GM21723 (cell line): ENCODE results near the gene XXYLT1.
"Not testable (repeated sequence)": the region's sequence is repeated elsewhere in the genome, so short reads cannot be mapped to it uniquely, and the experiment has no call there.

Source experiments
- ATAC-seq: cut with Tn5 transposase; IDR thresholded peaks from one replicate; pipeline ENCODE4 v1.9.1; 2021; ENCODE audit warnings: mild to moderate bottlenecking, moderate library complexity; ENCODE audit not compliant: unreplicated experiment

Gene XXYLT1

GRCh38 chr3:195228886-195229285, 42.1 kb downstream of the XXYLT1 start:
- not testable (repeated sequence) for ATAC-seq

DNA sequence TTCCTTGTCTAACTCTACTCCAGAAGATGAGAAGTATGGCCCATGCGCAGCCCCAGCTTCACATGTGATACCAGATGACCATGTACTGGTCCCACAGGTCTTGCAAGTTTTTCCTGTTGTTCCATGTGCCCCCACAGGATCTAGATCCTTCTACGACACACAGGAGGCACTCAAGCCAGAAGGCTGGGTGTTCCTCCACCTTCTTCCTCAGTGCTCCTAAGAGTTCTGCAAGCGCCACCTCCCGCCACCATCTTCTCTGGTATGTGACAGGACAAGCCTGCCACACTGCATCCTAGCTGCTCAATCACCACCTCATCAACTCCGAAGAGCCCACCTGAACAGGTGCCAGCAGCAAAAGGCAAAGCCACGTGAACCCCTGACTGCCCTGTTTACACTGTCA, 43.1 kb downstream of the XXYLT1 start:
- no peak for ATAC-seq

GRCh38 chr3:195226900-195227447, 44.0 kb downstream of the XXYLT1 start:
- no peak for ATAC-seq

GRCh38 chr3:195226445-195226844, 44.5 kb downstream of the XXYLT1 start:
- no peak for ATAC-seq

DNA sequence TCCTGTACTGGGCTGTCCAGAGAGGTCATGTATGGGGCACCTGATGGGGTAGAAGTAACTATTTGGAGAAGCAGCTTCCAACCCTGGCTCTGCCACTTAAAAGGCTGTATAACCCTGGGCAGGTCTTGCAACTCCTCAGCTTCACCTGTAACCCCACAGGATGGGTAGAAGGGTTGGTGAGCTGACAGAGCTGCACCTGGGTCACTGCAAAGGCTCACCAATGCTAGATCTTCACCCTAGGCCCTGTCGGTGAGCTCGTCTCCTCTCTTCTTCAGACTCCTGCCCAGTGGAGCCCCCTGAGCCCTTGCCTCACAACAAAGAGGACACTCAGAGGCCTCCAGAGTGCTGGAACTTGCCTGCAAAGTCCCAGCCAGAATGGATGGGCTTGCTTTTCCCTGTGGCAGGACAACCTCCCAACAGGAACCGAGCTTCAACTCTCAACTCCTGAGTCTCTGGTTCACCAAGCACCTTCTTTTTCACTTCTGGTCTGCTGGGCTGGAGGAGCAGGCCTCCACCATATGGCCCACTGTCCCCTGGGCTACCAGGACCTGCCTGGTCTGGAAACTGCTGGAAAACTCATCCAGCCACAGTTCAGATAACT, 45.9 kb downstream of the XXYLT1 start:
- no peak for ATAC-seq

- ATAC-seq: no peak
Observed at GRCh38 chr3:195224156-195224979, 46.6 kb downstream of the XXYLT1 start.

DNA sequence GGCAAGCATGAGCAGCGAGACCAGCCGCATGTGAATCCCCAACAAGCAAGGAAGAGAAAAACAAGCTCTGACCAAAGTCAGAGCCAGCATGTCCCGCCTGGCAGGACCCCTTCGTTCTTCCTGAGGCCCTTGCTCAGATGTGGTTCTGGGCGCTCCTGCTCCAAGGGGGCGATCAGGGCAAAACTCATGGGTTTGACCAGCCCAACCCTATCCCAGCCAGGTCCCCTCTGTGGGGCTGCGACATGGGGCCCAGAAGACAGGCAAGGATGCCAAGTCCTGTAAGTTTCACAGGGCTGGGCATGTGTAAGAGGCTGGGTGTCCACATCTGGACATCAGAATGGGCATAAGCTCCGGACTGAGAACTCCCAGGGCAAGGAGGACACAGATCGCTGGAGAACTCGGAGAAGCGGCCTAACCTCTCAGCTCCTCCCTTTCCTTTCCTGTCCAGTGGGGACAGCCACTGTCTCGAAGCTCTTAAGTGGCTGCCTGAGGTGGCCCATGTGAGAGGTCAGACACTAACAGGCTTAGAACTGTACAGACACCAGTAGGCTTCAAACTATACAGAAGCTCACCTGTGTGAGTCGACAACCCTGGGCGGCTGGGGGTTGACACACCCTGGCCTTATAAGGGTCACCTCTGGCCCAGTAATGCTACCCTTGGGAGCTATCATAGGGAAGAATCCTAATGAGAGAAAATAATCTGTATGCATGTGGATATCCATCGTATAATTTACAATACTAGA, 48.9 kb downstream of the XXYLT1 start:
- no peak for ATAC-seq

GRCh38 chr3:195221015-195221853, 49.7 kb downstream of the XXYLT1 start:
- no peak for ATAC-seq

DNA sequence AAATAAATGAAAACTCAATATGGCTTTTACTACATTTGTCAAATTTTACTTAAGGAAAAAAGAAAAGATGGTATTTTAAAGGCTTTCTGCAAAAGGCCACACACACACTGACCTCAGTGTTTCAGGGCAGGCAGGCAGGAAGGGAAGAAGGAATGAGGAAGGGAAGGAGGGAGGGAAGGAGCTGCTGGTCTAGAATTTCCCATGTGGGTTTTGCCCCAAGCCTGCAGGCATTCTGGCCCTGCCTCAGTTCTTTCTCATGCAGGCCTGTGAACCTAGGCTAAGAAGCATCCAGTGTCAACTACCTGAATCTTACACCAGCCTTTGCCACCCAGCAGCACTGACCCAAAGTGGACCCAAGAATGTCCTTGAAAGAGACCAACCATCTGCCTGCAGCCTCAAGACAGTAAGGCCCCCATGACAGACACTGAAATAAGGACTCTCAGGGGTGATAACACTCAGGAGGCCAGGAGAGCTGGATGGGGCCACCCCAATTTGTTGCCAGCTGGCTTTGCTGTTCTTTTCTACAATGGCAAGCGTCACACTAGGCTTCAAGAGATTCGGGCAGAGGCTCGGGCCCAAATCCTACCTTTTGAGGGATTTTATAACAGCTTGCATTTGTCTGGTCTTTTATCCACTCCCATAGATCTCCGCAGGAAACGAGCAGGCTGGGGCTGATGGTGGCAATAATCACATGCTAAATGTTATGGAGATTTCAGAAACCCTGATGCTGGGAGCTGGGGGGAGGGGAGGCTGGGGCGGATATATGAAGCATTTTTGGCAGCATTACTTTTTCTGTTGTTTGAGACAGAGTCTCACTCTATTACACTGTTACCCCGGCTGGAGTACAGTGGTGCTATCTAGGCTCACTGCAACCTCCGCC, 51.4 kb downstream of the XXYLT1 start:
- no peak for ATAC-seq

DNA sequence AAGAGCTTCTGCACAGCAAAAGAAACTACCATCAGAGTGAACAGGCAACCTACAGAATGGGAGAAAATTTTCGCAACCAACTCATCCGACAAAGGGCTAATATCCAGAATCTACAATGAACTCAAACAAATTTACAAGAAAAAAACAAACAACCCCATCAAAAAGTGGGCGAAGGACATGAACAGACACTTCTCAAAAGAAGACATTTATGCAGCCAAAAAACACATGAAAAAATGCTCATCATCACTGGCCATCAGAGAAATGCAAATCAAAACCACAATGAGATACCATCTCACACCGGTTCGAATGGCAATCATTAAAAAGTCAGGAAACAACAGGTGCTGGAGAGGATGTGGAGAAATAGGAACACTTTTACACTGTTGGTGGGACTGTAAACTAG, 52.6 kb downstream of the XXYLT1 start:
- ATAC-seq: not testable (repeated sequence)

DNA sequence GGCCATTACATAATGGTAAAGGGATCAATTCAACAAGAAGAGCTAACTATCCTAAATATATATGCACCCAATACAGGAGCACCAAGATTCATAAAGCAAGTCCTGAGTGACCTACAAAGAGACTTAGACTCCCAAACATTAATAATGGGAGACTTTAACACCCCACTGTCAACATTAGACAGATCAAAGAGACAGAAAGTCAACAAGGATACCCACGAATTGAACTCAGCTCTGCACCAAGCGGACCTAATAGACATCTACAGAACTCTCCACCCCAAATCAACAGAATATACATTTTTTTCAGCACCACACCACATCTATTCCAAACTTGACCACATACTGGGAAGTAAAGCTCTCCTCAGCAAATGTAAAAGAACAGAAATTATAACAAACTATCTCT, 55.4 kb downstream of the XXYLT1 start:
- not testable (repeated sequence) for ATAC-seq

GRCh38 chr3:195214381-195214780, 56.6 kb downstream of the XXYLT1 start:
- no peak for ATAC-seq

DNA sequence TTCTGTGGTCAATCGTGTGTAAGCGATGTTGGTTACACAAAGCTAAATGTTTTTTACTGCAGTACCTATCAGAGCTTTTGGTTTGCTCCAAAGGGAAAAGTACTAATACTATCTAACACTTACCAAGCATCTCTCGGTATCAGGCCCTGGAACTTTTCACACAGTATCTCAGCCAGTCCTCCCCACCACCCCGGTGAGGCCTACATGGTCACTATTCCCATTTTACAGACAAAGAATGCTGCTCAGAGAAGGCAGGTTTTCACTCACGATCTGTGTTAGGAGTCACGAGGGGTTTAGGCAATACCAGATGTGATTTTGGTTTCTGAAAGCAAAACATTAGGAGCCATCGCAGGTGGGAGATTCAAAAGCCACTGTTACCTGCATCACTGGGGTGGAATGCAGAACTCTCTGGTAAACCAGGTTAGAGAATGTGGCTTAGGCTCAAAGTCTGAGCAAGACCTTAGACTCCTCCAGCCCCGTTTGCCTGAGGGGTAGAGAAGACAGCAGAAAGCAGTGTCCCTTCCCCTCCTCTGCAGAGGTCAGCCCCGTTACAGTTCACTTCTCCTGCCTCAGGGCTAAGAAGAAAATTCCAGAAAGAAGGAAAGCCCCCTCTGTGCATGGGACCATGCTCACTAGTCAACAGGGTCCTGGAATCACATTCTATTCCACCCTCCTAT, 57.2 kb downstream of the XXYLT1 start:
- no peak for ATAC-seq

GRCh38 chr3:195212749-195213375, 58.1 kb downstream of the XXYLT1 start:
- no peak for ATAC-seq

DNA sequence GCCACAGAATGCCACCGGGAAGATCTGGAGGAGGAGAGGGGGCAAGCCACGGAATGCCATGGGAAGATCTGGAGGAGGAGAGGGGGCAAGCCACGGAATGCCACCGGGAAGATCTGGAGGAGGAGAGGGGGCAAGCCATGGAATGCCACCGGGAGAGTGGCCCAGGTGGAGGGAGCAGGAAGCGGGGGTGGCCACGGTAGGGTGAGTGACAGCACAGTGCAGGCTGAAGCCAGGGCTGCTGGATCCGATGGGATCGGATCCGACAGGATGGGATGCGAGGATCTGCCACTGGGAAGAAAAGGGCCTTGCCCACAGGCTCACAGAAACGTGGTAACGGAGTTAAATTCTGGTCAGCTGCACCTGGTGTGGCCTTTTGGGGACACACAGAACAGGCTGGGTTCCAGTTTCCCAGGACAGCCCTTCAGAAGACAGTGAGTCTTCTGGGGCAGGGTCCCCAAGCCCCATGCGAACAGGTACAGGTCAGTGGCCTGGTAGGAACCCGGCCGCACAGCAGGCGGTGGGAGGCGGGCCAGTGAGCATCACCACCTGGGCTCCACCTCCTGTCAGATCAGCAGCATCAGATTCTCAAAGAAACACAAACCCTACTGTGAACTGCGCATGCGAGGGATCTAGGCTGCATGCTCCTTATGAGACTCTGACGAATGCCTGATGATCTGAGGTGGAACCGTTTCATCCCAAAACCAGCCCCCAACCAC, 58.8 kb downstream of the XXYLT1 start:
- no peak for ATAC-seq

DNA sequence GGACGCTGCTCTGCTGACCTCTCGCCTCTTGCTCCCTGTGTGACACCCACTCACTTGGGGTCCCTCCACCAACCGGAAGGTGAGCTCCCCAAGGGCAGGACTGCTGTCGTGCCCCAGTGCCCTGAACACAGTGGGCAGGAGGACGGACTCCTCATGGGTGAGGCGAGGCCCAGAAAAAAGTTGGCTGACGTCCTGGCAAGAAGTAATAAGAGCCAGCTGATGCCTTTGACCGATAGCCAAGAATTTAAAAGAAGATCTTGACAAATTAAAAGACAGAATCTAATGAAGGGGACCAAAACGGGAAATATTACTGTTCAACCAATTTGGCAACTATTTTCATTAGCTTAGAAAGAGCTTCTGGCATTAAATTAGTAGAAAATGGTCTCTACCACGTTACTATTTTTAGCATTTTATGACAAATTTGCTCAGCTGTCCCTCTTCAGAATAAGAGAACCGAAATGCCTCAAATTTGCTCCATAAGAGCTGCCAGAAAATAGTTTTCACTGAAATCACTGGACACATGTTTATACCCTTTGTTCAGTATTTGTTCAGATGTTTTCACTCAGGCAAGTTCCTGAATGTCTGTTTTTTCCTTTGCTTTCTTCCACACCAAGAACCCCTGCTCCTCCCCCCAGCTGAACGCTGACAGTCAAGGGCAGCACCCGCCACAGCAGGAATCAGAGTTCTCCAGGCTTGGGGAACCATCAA, 60.5 kb downstream of the XXYLT1 start:
- no peak for ATAC-seq

DNA sequence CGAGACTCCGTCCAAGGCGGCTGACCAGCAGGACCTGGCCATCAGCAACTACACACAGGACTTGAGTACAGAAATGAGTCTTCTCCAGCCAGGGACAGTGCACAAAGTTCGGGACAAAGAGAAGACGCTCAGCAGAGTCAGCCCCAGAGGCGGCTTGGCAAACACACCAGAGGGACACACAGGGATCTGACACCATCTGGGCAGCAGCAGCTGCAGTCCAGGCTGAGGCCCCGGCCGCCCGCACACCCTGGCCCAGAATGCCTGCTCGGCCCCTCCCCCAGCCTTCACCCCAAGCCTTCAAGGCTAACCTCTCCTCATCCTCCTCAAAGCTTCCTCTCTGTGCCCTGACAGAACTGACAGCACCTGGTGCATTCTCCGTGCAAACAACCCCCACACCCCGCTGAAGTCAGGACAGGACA, 61.1 kb downstream of the XXYLT1 start:
- ATAC-seq: no peak
